ENCODE measurements around the gene IFNA17. TPM values are rescaled to one million over a fixed set of nuclear protein-coding genes. Genes with fewer than 3 reads are reported as not detected.
"Not testable (repeated sequence)": the region's sequence is repeated elsewhere in the genome, so short reads cannot be mapped to it uniquely, and the experiment has no call there.

Gene IFNA17
- total RNA-seq = not detected in 2 replicates

DNA sequence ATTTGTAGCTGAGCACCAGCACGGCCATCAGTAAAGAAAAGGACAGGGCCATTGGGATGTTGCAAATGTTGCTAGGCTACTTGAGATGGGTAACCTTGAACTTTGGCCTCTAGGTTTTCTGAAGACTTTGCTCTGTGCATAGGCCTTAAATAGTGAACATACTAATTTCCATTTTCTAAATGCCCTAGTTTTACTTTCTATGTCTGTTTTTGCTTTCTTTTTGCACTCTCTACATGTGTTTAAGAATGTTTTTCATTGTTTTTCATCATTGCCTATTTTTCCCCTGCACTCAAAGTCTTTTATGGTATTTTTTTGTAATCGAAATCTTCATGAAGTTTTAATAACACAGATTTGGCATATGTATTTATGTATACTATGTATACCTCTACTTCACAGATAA is at the start of gene IFNA17:
Gene IFNA17, minus strand, starts transcription at position 101 of the 400 bp plus-strand sequence. Its CDS starts 49 bp downstream, at position 52.
- DNase-seq (ENCODE audit: extremely low read depth, low read depth, low spot score) = no peak

DNA sequence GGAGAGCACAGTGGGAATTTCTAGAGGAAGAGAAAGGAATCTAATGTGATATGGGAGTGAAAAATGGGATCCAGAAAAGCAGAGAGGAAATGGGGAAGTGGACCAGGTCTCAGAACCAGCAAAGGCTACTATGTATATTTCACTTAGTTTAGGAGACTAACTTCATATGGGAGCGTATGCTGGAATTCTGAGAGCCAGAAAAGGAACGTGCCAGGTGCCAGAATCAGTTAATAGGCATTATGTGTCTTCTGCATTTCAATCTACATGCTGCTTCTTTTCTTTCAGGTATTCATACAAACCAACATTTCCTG is 40.3 kb upstream of the IFNA17 start:
- DNase-seq (ENCODE audit: extremely low read depth, low read depth, low spot score) = no peak

DNA sequence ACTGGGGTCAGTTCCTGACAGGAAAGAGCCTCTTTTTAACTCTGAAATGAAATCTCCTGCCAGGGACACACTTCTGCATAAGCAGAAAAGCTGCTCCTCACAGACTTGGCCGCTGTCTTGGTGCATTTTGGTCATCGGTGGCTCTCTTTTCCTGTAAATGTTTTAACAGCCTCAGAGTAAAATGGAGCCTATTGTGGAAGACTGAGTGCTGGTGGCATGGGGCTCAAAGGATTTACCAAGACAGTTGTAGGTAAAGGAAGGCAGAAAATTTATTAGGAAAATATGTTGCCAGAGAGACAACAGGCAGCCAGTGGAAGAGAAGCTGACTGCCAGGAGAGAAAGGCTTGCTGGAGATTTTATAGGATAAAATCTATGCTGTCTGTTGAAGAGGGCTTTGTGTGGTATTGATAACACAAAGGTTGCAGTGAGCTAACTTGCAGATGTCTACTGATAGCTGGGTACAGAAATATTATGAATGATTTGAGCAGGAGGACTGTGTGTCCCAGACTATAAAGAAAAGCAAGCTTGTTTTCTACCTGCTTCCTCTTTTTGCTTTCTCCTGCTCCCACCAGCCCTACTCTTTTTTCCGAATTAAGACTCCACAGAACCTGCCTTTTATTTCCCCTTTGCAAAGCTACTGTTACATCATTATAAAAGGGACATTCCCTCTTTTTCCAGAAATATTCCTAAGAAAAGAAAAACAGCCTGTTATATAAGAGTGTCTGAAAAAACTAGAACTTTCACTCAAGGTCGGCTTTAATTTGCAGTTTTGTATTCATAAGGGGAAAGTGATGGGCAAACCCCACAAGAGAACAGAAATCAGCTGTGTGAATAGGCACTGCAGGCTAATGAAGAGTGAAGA is 39.7 kb upstream of the IFNA17 start:
- DNase-seq (ENCODE audit: extremely low read depth, low read depth, low spot score) = no peak

- DNase-seq (ENCODE audit: extremely low read depth, low read depth, low spot score) = no peak
Observed at GRCh38 chr9:21266733-21267484, 38.9 kb upstream of the IFNA17 start.

GRCh38 chr9:21265421-21266189 is 37.6 kb upstream of the IFNA17 start:
- DNase-seq (ENCODE audit: extremely low read depth, low read depth, low spot score) = no peak

- no peak for DNase-seq (ENCODE audit: extremely low read depth, low read depth, low spot score)
Observed at GRCh38 chr9:21255538-21256212, 27.7 kb upstream of the IFNA17 start.

DNA sequence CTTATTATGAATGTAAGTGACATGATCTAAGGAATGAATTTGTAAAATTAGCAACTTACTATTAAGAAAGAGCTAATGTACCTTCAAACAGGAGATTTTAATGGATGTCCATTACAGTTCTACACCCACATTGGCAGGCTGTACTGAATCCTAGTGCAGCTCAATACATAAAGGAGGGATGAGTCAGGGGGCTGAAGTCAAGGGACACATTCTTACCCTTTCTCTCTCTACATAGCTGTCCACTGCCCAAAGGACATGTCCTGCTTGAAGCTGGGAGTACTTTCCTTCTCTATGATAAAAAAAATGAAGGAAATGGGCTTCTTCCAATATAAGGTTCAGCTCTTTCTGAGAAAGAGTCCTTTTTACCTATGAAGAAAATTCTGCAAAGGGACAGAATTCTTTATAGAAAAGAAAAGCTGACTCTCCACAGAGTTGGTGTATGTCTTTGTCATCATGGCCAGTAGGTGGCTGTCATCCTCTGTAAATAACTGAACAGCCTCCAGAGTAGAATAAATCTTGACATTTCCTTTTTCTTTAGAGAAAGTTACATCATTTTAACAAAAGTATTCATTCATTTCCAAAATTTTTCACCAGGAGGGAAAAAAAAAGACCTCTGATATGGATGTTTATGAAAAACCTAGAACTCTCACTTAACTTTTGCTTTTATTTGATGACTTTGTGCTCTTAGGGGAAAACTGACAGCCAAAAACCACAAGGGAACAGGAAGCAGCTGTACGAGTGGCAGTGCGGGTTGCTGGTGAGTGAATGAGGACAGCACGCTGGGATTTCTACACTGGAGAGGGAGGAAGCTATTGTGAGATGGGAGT is 24.9 kb upstream of the IFNA17 start:
- DNase-seq (ENCODE audit: extremely low read depth, low read depth, low spot score) = peak; percentile 14

DNA sequence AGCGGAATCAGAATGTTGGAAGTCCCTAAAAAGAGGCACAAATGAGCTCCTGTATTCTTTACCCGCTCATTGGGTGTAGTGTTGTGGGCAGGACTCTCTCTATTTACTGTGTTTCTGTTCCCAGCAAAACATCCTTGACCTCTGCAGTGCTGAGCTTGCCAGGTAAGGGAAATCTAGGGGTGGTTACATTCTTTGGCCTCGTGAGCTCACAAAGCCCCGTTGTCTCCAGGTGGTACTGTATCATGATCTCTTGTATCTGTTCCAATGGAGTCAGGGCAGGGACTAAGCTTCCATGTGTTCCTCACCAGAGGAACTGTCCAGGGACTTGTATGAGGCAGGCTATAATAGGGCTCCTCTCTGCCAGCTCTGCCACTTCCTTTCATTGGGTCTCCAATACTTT is 23.6 kb upstream of the IFNA17 start:
- no peak for DNase-seq (ENCODE audit: extremely low read depth, low read depth, low spot score)

GRCh38 chr9:21251190-21251589 is 23.2 kb upstream of the IFNA17 start:
- no peak for DNase-seq (ENCODE audit: extremely low read depth, low read depth, low spot score)

DNA sequence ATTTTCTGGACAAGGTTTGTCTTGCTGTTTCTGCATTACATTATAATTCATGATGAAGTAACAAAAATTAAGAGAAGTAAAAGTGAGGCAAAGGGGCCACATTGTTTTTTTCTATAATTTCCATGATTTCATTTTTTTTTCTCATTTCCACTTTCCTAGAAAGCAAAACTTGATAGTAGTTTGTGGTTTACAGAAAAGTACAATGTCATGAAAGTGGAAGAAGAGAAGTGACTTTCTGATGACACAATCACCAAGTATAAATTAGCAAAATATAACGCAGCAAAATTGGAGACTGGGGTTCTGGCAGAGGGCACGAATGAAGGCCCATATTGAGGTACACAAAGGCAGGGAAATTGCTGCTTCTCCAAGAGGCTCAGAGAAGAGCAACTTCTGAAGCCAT is 16.8 kb upstream of the IFNA17 start:
- DNase-seq (ENCODE audit: extremely low read depth, low read depth, low spot score) = no peak

- no peak for DNase-seq (ENCODE audit: extremely low read depth, low read depth, low spot score)
Observed at GRCh38 chr9:21239911-21240310, 11.9 kb upstream of the IFNA17 start, which contains the start of gene IFNA14. Gene IFNA14 (minus strand): TSS chr9:21240005. CDS start chr9:21239935, 70 bp downstream.

DNA sequence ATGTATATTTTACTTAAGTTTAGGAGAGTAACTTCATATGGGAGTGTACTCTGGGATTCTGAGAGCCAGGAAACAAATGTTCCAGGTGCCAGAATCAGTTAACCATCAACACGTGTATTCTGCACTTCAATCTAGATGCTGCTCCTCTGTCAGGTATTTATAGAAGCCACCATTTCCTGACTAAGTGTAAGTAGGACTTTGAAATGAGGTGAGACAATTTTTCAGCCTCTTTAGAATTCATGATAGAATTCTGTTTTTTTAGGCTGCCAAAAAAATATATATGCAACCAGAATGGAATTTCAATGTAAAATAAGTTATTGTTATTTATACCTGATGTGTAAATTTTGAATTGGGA is 8.3 kb upstream of the IFNA17 start:
- DNase-seq (ENCODE audit: extremely low read depth, low read depth, low spot score) = not testable (repeated sequence)

- DNase-seq (ENCODE audit: extremely low read depth, low read depth, low spot score) = peak; percentile 29
Observed at GRCh38 chr9:21235468-21236359, 7.7 kb upstream of the IFNA17 start.

DNA sequence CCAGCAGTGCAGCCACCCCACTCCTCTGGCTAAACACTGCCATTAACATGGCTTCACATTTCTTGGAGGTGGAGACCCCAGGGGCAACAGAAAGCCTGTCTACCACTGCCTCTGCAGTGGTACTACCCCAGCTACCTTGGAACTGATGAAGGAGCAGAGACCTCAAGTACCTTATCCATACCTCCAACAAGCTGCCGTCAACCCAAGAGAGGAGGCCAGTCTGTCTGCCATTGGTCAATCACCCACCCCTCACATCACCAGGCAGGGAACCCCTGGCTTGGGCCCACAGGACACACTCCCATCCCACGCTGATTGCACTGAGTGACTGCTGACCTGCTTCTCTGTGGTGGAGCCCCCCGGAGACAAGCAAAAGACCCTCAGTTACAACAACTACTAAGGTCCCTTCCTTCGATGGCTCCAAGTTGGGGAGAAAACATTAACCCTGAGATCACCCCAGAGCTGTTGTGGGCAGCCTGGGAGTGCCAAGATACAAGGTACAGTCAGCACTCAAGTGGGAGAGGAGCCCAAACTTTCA is 6.2 kb upstream of the IFNA17 start:
- no peak for DNase-seq (ENCODE audit: extremely low read depth, low read depth, low spot score)

- DNase-seq (ENCODE audit: extremely low read depth, low read depth, low spot score) = no peak
Observed at GRCh38 chr9:21233258-21233657, 5.2 kb upstream of the IFNA17 start.

DNA sequence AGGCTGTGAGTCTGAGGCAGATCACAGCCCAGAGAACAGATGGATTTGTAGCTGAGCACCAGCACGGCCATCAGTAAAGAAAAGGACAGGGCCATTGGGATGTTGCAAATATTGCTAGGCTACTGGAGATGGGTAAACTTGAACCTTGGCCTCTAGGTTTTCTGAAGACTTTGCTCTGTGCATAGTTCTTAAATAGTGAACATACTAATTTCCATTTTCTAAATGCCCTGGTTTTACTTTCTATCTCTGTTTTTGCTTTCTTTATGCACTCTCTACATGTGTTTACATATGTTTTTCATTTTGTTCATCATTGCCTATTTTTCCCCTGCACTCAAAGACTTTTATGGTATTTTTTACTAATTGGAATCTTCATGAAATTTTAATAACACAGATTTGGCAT is 10.8 kb downstream of the IFNA17 start, which contains the start of gene IFNA16:
Gene IFNA16, minus strand, starts transcription at position 101 of the 400 bp plus-strand sequence. Its CDS starts 6 bp downstream, at position 95.
- DNase-seq (ENCODE audit: extremely low read depth, low read depth, low spot score) = not testable (repeated sequence)

GRCh38 chr9:21213411-21214326 is 14.4 kb downstream of the IFNA17 start:
- not testable (repeated sequence) for DNase-seq (ENCODE audit: extremely low read depth, low read depth, low spot score)

Data from glomerular endothelial cell (primary cell).